GM13977 (cell line): ENCODE data around the gene ZNF605.
A peak's percentile ranks its signal among the peaks of the same experiment; 100 is the strongest.
"Not testable (repeated sequence)": the region's sequence is repeated elsewhere in the genome, so short reads cannot be mapped to it uniquely, and the experiment has no call there.

Experiments used
- DNase-seq: peaks from one replicate; pipeline ENCODE4 v3.0.0; 2012; ENCODE audit warnings: low spot score
- CTCF ChIP-seq: IDR thresholded peaks from 2 replicates; pipeline ENCODE4 v1.5.1; 2012; ENCODE audit warnings: mild to moderate bottlenecking, control low read depth; ENCODE audit not compliant: insufficient read depth; ENCODE audit errors: extremely low read depth, missing control alignments
- in situ Hi-C: fragments of 300-500 bp; cut with MboI; formaldehyde crosslinking; loops from one replicate; pipeline ENCODE4 v1.12.0; 2022; ENCODE audit warnings: low sequenced_read_pairs, low pct_unique_long_range_greater_than_20kb, mixed read lengths, inconsistent platforms; ENCODE audit not compliant: unreplicated experiment

Gene ZNF605

GRCh38 chr12:132922676-132923075 is 33.4 kb downstream of the ZNF605 start:
- TF ChIP-seq CTCF: no peak
- DNase-seq: no peak
- in situ Hi-C loops: no loop called here

GRCh38 chr12:132921685-132922084 is 34.4 kb downstream of the ZNF605 start:
- TF ChIP-seq CTCF: no peak
- no peak for DNase-seq
- in situ Hi-C loops: no loop called here

- DNase-seq: no peak
- in situ Hi-C loops: no loop called here
- TF ChIP-seq CTCF: no peak
These were observed 37.4 kb downstream of the ZNF605 start for GRCh38 chr12:132918680-132919079.

GRCh38 chr12:132909030-132909368 is 47.1 kb downstream of the ZNF605 start:
- in situ Hi-C loops: no loop called here
- TF ChIP-seq CTCF: no peak
- DNase-seq: no peak

GRCh38 chr12:132908145-132909029 is 47.7 kb downstream of the ZNF605 start:
- in situ Hi-C loops: no loop called here
- TF ChIP-seq CTCF: no peak
- peak; percentile 95 for DNase-seq

GRCh38 chr12:132907789-132908144 is 48.3 kb downstream of the ZNF605 start:
- DNase-seq, in situ Hi-C loops: not testable (repeated sequence)

GRCh38 chr12:132907216-132907615 is 48.9 kb downstream of the ZNF605 start:
- in situ Hi-C loops: no loop called here
- TF ChIP-seq CTCF: no peak
- DNase-seq: no peak
